AML-193 (cell line): ENCODE data around the gene OSBPL3.

Experiments
- DNase-seq, 2 experiments: peaks; one replicate each; lab custom pipeline; 2025; lab: John Stamatoyannopoulos, UW

Gene OSBPL3

DNA sequence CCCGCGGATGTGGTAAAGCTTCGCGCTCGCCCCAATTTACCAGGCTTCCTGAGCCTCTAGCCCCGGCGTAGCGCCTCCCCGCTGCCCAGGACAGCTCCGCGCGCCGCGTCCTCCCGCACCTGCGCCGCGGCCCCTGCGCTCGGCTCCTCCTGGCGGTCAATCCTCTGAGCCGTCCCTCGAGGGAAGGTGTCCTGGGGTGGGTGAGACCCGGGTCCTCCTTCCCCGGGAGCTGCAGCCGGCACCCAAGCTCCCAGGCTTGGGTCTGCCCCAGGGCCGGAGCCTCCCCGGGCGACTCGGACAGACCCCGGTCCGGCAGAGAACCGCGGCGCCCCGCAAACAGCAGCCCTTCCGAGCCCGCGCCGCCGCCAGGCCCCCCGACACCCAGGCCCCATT is 512 bp downstream of the OSBPL3 start:
- peak; percentile 59 to 71 for DNase-seq

GRCh38 chr7:24978843-24979469 is 1.0 kb downstream of the OSBPL3 start:
- no peak for DNase-seq

DNA sequence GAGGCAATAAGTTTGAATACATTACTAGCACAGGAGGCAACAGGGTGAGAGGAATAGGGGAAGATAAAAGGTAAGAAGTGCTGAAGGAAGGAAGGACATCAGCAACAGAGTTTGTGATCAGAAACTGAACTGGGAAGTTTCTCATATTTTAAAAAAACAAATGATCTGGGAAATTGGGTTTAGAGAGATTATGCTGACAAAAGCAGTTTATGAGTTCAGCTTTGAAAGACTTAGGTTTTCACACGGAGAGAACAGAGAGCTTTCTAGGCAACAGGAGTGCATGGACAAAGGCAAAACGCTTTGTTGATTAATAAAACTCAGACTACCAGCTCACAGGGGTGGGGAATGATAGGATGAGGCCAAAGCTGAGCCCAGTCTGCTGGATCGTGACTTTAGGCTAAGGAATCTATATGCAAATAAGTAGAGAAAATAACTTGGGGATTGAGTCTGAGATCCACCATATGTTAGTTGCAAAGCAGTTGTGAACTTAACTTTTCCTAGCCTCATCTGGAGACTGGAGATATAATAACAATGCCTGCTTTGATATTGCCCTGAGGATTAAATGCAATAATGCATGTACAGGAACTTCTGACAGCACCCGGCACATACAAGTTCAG is 4.2 kb downstream of the OSBPL3 start:
- no peak for DNase-seq

GRCh38 chr7:24975172-24975571 is 4.8 kb downstream of the OSBPL3 start:
- DNase-seq: no peak

- no peak for DNase-seq
Observed at GRCh38 chr7:24974026-24974832, 5.7 kb downstream of the OSBPL3 start.

DNA sequence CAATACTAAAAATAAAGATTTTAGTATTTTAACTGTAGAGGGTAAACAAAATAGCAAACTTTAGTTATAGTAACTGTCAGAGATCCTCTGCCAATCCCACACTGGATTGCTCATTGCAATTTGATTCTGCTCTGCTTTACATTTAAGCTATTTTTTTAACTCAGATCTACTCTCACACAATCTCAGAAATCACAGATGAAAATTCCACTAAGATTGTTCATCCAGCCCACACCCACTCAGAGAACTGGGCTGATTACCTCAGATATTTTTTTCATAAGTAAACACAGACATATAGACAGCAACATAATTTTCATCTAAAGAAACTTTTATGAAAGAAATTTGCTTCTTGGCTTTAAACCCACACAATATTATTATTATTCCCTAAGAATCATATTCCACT is 7.0 kb downstream of the OSBPL3 start:
- DNase-seq: no peak

GRCh38 chr7:24972166-24972477 is 7.9 kb downstream of the OSBPL3 start:
- DNase-seq: no peak

GRCh38 chr7:24971333-24972165 is 8.4 kb downstream of the OSBPL3 start:
- DNase-seq: no peak

DNA sequence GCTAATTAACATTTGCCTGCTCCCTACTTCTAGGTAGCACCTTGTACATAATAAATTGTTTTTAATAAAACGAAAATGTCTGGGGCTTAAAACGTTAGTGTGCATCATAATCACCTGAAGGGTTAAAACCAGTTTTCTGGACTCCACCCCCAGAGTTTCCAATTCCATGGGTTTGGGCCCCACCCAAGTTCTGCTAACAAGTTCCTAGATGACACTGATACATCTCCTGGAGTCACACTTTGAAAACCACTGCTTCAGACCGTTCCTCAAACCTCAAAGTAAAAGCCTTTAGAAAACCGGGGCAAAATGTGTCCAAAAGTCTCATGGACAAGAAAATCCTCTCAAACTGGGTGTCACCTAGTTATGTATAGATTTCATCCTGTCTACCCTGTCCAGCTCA is 9.3 kb downstream of the OSBPL3 start:
- DNase-seq: no peak

DNA sequence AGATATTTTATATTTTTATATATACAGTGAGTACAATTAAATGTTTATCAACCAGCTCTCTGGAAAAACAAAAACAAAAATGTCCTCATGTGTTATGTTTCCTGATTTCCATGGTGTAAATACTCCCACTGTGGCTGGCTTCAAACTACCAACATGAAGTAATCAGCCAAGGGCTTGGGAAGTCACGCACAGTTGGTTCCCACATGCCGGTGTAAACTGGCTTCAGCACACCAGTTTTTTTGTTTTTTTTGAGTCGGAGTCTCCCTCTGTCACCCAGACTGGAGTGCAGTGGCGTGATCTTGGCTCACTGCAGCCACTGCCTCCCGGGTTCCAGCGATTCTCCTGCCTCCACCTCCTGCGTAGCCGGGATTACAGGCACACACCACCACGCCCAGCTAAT is 11.8 kb downstream of the OSBPL3 start:
- DNase-seq: no peak

- DNase-seq: no peak
Observed at GRCh38 chr7:24967696-24968095, 12.3 kb downstream of the OSBPL3 start.

- DNase-seq: no peak
Observed at GRCh38 chr7:24966802-24967201, 13.2 kb downstream of the OSBPL3 start.

- no peak for DNase-seq
Observed at GRCh38 chr7:24965831-24966708, 13.9 kb downstream of the OSBPL3 start.

DNA sequence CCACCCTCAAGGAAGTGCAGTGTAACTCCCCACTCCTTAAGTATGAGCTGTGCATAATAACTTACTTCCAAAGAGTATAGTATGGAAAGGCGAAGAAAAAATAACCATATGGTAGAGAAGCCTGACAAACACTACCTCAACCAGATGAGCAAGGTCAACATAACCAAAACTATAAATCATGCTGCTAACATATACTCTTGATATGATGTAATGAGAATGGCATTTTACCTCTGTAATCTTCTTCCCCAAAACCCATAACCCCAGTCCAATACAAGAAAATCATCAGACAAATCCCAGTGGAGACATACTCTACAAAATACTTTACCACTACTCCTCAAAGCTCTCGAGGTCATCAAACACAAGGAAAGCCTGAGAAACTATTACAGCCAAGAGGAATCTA is 15.8 kb downstream of the OSBPL3 start:
- DNase-seq: no peak

DNA sequence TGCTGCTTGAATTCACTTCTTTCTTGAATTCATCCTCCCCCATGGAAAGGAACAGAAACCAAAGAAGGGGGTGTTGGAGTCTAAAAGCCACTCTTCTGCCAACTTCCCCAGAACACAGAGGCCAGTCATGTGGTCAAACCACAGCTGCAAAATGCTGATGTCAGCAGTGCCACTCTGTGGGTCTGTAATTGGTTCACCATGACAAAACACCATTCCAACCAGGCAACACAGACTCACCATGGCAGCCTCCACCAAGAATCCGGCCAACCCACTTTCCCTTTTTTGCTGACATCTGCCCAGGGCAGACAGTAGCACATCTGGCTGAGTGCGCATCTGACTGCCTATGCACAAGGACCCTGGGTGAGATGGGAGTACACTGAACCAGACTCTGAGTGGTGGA is 16.8 kb downstream of the OSBPL3 start:
- DNase-seq: peak; percentile 48 to 58

DNA sequence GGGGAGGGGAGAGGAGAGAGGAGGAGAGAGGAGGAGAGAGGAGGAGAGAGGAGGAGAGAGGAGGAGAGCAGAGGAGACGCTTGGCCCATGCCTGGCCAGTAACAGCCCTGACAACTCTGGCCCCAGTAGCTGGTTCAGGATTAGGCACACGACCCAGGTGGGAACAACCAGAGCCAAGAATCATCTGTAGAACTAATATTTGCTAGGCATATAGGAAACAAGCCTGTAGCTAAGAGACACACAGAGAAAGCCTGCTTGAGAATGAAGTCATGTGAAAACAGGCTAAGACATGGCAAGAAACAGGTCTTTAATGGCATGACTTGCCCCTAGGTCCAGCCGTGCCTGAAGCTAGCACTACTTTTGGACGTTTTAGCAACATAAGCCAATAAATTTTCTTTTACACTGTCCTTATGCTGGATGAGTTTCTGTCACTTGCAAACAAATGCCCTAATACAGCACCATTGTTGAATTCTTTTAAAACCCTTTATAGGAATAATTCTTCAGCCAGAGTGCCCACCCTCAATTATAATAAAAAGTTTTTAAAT is 17.5 kb downstream of the OSBPL3 start:
- DNase-seq: no peak

- DNase-seq: no peak
Observed at GRCh38 chr7:24959735-24960485, 20.1 kb downstream of the OSBPL3 start.

DNA sequence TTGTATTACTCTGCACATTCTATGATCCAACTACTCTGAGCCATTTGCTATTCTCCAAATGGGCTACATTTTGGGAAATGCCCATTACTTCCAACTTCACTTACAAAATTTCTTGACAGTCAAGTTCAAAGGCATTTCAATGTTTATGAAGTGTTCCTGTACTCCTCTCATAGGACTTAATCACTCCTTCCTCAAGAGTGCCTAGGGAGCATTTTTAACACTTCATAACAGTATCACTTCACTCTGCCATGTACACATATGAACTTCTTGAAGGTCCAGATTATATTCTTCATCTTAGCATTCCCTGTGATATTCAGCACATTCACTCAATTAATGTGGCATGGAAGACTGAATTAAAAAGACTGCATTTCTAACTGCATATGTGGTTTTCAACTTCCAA is 21.6 kb downstream of the OSBPL3 start:
- no peak for DNase-seq

GRCh38 chr7:24956021-24956420 is 24.0 kb downstream of the OSBPL3 start:
- no peak for DNase-seq

DNA sequence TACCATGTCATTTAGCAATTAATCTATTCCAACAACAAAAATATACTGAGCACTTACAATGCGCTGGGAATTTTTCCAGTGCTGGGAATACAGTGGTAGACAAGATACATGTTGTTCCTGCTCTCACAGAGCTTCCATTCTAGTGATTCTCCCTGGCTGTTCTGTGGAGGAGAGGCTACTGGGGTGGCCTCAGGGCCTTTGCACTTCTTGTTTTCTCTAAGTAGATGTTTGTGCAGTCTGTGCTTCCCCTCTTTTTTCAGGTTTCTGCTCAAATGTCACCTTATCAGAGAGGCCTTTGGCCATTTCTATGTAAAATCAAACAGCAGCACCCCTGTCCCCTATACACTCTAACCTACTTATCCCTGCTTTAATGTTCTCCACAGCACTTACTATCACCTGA is 24.7 kb downstream of the OSBPL3 start:
- DNase-seq: no peak

DNA sequence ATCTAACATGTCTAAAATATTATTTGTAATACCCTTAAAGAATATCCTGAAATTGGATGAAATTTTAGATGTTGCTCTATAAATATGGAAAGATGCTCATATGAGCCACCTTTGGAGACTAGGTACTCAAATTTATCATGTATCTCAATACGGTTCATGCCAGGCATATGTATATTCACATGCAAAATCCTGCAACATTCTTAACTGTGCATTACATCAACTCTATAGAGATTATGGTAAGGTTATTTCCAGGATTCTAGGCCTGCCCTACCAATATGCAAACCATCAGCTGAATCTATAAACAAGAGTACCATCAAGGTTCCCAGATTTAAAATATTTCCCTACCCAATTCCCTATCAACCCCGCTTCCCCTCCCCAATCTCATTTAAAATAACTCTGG is 27.5 kb downstream of the OSBPL3 start:
- DNase-seq: no peak
